HepG2 (cell line): Measurements from ENCODE around the gene CFAP221. TPM values are rescaled to one million over a fixed set of nuclear protein-coding genes. Genes with fewer than 3 reads are reported as not detected.
A peak's percentile ranks its signal among the peaks of the same experiment; 100 is the strongest.

ENCODE experiments used
- FOXA1 ChIP-seq, 2 experiments: fragments of 450-650 bp in 1 of 2; sonication (generic) in 1 of 2; formaldehyde crosslinking in 1 of 2; IDR thresholded peaks; 2 replicates each; pipeline versions ENCODE4 v1.4.0 to v1.6.1; 2016 to 2020; ENCODE audit warnings: missing genetic modification reagents in 1 of 2
- FOXO1 ChIP-seq: sonication (generic); formaldehyde crosslinking; IDR thresholded peaks from 2 replicates; pipeline ENCODE4 v1.4.0; 2020; ENCODE audit warnings: missing genetic modification reagents
- HHEX ChIP-seq: IDR thresholded peaks from 2 replicates; pipeline ENCODE4 v1.6.1; 2016; ENCODE audit warnings: control low read depth
- HIVEP1 ChIP-seq: sonication (generic); formaldehyde crosslinking; IDR thresholded peaks from 2 replicates; pipeline ENCODE4 v1.4.0; 2020; ENCODE audit warnings: mild to moderate bottlenecking, missing genetic modification reagents
- MXD4 ChIP-seq: IDR thresholded peaks from 2 replicates; pipeline ENCODE4 v1.6.1; 2016; ENCODE audit warnings: mild to moderate bottlenecking, missing biosample characterization, missing genetic modification reagents
- NKX3-1 ChIP-seq: sonication (generic); formaldehyde crosslinking; IDR thresholded peaks from 2 replicates; pipeline ENCODE4 v1.5.0; 2020; ENCODE audit warnings: missing genetic modification reagents
- NR1H2 ChIP-seq: sonication (generic); formaldehyde crosslinking; IDR thresholded peaks from 2 replicates; pipeline ENCODE4 v1.8.1; 2022; ENCODE audit warnings: low read depth, missing genetic modification reagents, borderline replicate concordance
- RBFOX2 ChIP-seq: fragments of 200-400 bp; formaldehyde crosslinking; IDR thresholded peaks from 2 replicates; pipeline ENCODE4 v1.6.1; 2017; ENCODE audit warnings: low read depth, mild to moderate bottlenecking, low read length
- RFXAP ChIP-seq: sonication (generic); formaldehyde crosslinking; IDR thresholded peaks from 2 replicates; pipeline ENCODE4 v1.4.0; 2020; ENCODE audit warnings: missing genetic modification reagents, borderline replicate concordance
- RXRB ChIP-seq: IDR thresholded peaks from 2 replicates; pipeline ENCODE4 v1.6.1; 2016; ENCODE audit warnings: borderline replicate concordance, missing genetic modification reagents, missing compliant biosample characterization
- SMARCC2 ChIP-seq: fragments of 450-650 bp; IDR thresholded peaks from 2 replicates; pipeline ENCODE4 v1.6.1; 2017; ENCODE audit warnings: antibody characterized with exemption, mild to moderate bottlenecking
- TEAD2 ChIP-seq: sonication (generic); formaldehyde crosslinking; IDR thresholded peaks from 2 replicates; pipeline ENCODE4 v1.9.0; 2021; ENCODE audit warnings: missing genetic modification reagents
- ZNF34 ChIP-seq: sonication (generic); formaldehyde crosslinking; IDR thresholded peaks from 2 replicates; pipeline ENCODE4 v1.4.0; 2020; ENCODE audit warnings: mild to moderate bottlenecking, missing genetic modification reagents, borderline replicate concordance
- ZNF547 ChIP-seq: sonication (generic); formaldehyde crosslinking; IDR thresholded peaks from 2 replicates; pipeline ENCODE4 v1.5.1; 2020; ENCODE audit warnings: mild to moderate bottlenecking, missing genetic modification reagents
- ZNF563 ChIP-seq: sonication (generic); formaldehyde crosslinking; IDR thresholded peaks from 2 replicates; pipeline ENCODE4 v1.8.0; 2022; ENCODE audit warnings: mild to moderate bottlenecking, moderate library complexity, missing genetic modification reagents
- ZNF672 ChIP-seq: sonication (generic); formaldehyde crosslinking; IDR thresholded peaks from 2 replicates; pipeline ENCODE4 v1.8.1; 2022; ENCODE audit warnings: missing genetic modification reagents
- ZSCAN20 ChIP-seq: sonication (generic); formaldehyde crosslinking; IDR thresholded peaks from 2 replicates; pipeline ENCODE4 v1.4.0; 2020; ENCODE audit warnings: missing genetic modification reagents, mild to moderate bottlenecking, borderline replicate concordance
- polyA plus RNA-seq, 8 experiments: library from polyadenylated mRNA; depleted of rRNA in 3 of 8; stranded (reverse) in 7 of 8; unstranded in 1 of 8; fragments of >200 nt; fragmentation: Illumina TruSeq in 4 of 8; extraction: Trizol in 4 of 8; gene quantifications; 2 replicates each; pipeline versions ENCODE4 v1.2.1 to v1.2.3, GENCODE V29; 2011 to 2016; ENCODE audit warnings: low read depth in 4 of 8, missing spikeins in 1 of 8, mixed read lengths in 1 of 8; ENCODE audit not compliant: insufficient read depth in 1 of 8
- total RNA-seq, 5 experiments: library from RNA; depleted of rRNA; stranded (reverse); fragments of >200 nt; fragmentation: Illumina TruSeq; extraction: Trizol; gene quantifications; 2 replicates each; pipeline ENCODE4 v1.2.3, GENCODE V29; 2016; ENCODE audit warnings: low read depth in 1 of 5
- TF ChIP-seq, protein P1 (sequence below): sonication (generic); formaldehyde crosslinking; IDR thresholded peaks from 2 replicates; pipeline ENCODE4 v1.8.0; 2023; ENCODE audit warnings: mild to moderate bottlenecking, missing genetic modification reagents
- TF ChIP-seq, protein P2 (sequence below): sonication (generic); formaldehyde crosslinking; IDR thresholded peaks from 2 replicates; pipeline ENCODE4 v1.4.0; 2020; ENCODE audit warnings: mild to moderate bottlenecking, missing genetic modification reagents, borderline replicate concordance
- TF ChIP-seq, protein P3 (sequence below): sonication (generic); formaldehyde crosslinking; IDR thresholded peaks from 2 replicates; pipeline ENCODE4 v1.4.0; 2020; ENCODE audit warnings: missing genetic modification reagents
- TF ChIP-seq, protein P4 (sequence below): sonication (generic); formaldehyde crosslinking; IDR thresholded peaks from 2 replicates; pipeline ENCODE4 v1.9.0; 2021; ENCODE audit warnings: missing genetic modification reagents, borderline replicate concordance

Gene CFAP221
- total and polyA plus RNA-seq, 2 of the 13 experiments (the other 11 are each of a cell fraction or from before 2014, with no cell fraction given), result not detected

DNA sequence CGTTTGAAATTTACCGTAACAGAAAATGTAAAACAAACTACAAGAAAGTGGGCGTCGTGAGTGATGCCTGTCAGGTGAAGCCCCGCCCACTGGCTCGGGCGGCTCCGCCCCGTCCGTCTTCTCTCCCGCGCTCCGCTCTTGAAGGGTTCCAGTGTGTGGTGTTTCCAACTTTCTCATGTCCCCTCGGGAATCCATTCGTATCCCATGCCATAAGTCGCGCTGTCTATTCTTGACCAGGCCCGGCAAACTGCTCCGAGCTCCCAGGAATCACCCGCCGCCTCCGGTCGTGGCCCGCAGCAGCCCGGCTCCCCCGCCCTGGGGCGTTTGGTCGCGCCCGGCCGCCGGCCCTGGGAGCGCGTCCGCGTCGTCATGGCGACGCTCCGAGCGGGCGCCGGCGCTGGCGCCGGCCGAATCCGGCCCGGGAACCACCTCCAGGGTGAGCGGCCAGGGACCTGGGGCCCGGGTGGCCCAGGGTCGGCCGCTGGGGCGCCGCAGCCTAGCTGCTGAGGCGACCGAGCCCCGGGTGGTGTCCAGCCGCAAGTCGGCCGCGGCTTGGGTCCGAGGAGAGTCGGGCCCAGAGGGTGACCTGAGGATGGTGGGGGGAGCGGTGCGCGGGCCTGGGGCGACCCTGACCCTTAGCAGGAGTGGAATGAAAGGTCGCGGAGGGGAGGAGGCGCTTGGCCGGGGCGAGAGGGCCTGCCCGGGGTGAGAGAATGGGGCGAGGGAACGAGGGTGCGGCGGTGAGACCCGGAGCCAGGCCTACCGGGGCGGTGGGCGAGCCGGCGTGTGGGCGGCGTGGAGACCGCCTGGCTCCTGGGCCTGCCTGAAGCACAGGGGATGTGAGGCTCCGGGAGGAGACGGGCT is at the start of gene CFAP221 (continued):
- 0 out of 2 replicates have a peak, but pooled peaks have one; percentile 36 for TF ChIP-seq NKX3-1 (CRISPR knock-in tag)
- TF ChIP-seq MXD4 (CRISPR knock-in tag), result no peak
- TF ChIP-seq, protein P1, sequence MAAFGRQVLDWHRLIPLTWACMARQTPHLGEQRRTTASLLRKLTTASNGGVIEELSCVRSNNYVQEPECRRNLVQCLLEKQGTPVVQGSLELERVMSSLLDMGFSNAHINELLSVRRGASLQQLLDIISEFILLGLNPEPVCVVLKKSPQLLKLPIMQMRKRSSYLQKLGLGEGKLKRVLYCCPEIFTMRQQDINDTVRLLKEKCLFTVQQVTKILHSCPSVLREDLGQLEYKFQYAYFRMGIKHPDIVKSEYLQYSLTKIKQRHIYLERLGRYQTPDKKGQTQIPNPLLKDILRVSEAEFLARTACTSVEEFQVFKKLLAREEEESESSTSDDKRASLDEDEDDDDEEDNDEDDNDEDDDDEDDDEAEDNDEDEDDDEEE (CRISPR knock-in tag), result no peak; the same call in 1 of the 2 replicates
- no peak for TF ChIP-seq TEAD2 (CRISPR knock-in tag)
- TF ChIP-seq ZNF34 (CRISPR knock-in tag), result no peak
- TF ChIP-seq RFXAP (CRISPR knock-in tag), result no peak
- TF ChIP-seq FOXA1 (IDR thresholded peaks at IDR 0.05), result no peak
- no peak for TF ChIP-seq FOXA1 (CRISPR knock-in tag; IDR thresholded peaks at IDR 0.05)
- peak; percentile 94 for TF ChIP-seq ZNF563 (CRISPR knock-in tag)
- TF ChIP-seq ZSCAN20 (CRISPR knock-in tag), result peak; percentile 74; the same call in 1 of the 2 replicates
- TF ChIP-seq SMARCC2, result no peak
- TF ChIP-seq, protein P2, sequence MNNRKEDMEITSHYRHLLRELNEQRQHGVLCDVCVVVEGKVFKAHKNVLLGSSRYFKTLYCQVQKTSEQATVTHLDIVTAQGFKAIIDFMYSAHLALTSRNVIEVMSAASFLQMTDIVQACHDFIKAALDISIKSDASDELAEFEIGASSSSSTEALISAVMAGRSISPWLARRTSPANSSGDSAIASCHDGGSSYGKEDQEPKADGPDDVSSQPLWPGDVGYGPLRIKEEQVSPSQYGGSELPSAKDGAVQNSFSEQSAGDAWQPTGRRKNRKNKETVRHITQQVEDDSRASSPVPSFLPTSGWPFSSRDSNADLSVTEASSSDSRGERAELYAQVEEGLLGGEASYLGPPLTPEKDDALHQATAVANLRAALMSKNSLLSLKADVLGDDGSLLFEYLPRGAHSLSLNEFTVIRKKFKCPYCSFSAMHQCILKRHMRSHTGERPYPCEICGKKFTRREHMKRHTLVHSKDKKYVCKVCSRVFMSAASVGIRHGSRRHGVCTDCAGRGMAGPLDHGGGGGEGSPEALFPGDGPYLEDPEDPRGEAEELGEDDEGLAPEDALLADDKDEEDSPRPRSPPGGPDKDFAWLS, result no peak
- TF ChIP-seq NR1H2 (CRISPR knock-in tag), result no peak
- TF ChIP-seq, protein P3, sequence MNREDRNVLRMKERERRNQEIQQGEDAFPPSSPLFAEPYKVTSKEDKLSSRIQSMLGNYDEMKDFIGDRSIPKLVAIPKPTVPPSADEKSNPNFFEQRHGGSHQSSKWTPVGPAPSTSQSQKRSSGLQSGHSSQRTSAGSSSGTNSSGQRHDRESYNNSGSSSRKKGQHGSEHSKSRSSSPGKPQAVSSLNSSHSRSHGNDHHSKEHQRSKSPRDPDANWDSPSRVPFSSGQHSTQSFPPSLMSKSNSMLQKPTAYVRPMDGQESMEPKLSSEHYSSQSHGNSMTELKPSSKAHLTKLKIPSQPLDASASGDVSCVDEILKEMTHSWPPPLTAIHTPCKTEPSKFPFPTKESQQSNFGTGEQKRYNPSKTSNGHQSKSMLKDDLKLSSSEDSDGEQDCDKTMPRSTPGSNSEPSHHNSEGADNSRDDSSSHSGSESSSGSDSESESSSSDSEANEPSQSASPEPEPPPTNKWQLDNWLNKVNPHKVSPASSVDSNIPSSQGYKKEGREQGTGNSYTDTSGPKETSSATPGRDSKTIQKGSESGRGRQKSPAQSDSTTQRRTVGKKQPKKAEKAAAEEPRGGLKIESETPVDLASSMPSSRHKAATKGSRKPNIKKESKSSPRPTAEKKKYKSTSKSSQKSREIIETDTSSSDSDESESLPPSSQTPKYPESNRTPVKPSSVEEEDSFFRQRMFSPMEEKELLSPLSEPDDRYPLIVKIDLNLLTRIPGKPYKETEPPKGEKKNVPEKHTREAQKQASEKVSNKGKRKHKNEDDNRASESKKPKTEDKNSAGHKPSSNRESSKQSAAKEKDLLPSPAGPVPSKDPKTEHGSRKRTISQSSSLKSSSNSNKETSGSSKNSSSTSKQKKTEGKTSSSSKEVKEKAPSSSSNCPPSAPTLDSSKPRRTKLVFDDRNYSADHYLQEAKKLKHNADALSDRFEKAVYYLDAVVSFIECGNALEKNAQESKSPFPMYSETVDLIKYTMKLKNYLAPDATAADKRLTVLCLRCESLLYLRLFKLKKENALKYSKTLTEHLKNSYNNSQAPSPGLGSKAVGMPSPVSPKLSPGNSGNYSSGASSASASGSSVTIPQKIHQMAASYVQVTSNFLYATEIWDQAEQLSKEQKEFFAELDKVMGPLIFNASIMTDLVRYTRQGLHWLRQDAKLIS (CRISPR knock-in tag), result no peak
- no peak for TF ChIP-seq RBFOX2
- no peak for TF ChIP-seq FOXO1 (CRISPR knock-in tag)
- no peak for TF ChIP-seq RXRB (CRISPR knock-in tag)
- TF ChIP-seq HIVEP1 (CRISPR knock-in tag), result no peak
- TF ChIP-seq ZNF672 (CRISPR knock-in tag), result no peak
- TF ChIP-seq, protein P4, sequence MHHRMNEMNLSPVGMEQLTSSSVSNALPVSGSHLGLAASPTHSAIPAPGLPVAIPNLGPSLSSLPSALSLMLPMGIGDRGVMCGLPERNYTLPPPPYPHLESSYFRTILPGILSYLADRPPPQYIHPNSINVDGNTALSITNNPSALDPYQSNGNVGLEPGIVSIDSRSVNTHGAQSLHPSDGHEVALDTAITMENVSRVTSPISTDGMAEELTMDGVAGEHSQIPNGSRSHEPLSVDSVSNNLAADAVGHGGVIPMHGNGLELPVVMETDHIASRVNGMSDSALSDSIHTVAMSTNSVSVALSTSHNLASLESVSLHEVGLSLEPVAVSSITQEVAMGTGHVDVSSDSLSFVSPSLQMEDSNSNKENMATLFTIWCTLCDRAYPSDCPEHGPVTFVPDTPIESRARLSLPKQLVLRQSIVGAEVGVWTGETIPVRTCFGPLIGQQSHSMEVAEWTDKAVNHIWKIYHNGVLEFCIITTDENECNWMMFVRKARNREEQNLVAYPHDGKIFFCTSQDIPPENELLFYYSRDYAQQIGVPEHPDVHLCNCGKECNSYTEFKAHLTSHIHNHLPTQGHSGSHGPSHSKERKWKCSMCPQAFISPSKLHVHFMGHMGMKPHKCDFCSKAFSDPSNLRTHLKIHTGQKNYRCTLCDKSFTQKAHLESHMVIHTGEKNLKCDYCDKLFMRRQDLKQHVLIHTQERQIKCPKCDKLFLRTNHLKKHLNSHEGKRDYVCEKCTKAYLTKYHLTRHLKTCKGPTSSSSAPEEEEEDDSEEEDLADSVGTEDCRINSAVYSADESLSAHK, result no peak
- peak; percentile 31; the same call in 1 of the 2 replicates for TF ChIP-seq ZNF547 (CRISPR knock-in tag)
- TF ChIP-seq HHEX (CRISPR knock-in tag), result no peak
